Esophagus squamous epithelium (tissue), 5 donors: ENCODE results near the gene CPNE4. TPM values are rescaled to one million over a fixed set of nuclear protein-coding genes. Genes with fewer than 3 reads are reported as not detected.

Experiments used
- DNase-seq: peaks from one replicate; lab custom pipeline; 2025; lab: John Stamatoyannopoulos, UW
- H3K27ac ChIP-seq, 4 donors: fragments of 200-600 bp; sonication (generic); one replicate each; pipeline ENCODE4 v1.5.1; 2016 to 2019; ENCODE audit warnings: mild to moderate bottlenecking in 1 of 4
- H3K27me3 ChIP-seq, 4 donors: fragments of 200-600 bp; sonication (generic); 1 replicate in 3 of 4; 2 replicates in 1 of 4; pipeline versions ENCODE4 v1.5.1 to v1.6.0; 2017 to 2021; ENCODE audit warnings: antibody characterized with exemption in 1 of 4
- H3K36me3 ChIP-seq, 3 donors: fragments of 200-600 bp; sonication (generic); one replicate each; pipeline ENCODE4 v1.5.1; 2016 to 2019
- H3K4me1 ChIP-seq, 3 donors: fragments of 200-600 bp; sonication (generic); one replicate each; pipeline ENCODE4 v1.5.1; 2017 to 2019
- H3K4me3 ChIP-seq, 4 donors: fragments of 200-600 bp; sonication (generic); 1 replicate in 3 of 4; 2 replicates in 1 of 4; pipeline ENCODE4 v1.5.1; 2016 to 2019; ENCODE audit warnings: mild to moderate bottlenecking in 2 of 4, moderate library complexity in 1 of 4
- H3K9me3 ChIP-seq, 3 donors: fragments of 200-600 bp; sonication (generic); one replicate each; pipeline ENCODE4 v1.5.1; 2016 to 2019
- POLR2A ChIP-seq, 4 donors: fragments of 450-650 bp; IDR thresholded peaks; one replicate each; pipeline ENCODE4 v1.6.1; 2017; ENCODE audit warnings: antibody characterized with exemption in 4 of 4, mild to moderate bottlenecking in 4 of 4, moderate library complexity in 3 of 4
- WGBS, 2 donors: methylation state at CpG; one replicate each; pipeline ENCODE4 v1.1.5; 2018; 5-methylcytosine and 5-hydroxymethylcytosine counted together
- intact Hi-C: fragments of 100-400 bp; cut with DNase I; formaldehyde crosslinking; loops from one replicate; pipeline ENCODE4 v1.15.0; 2022
- total RNA-seq, 4 donors: library from RNA; depleted of rRNA; stranded (reverse); fragments of >200 nt; gene quantifications; one replicate each; pipeline ENCODE4 v1.1.0, GENCODE V29; 2016
- TF ChIP-seq, protein P1 (sequence below), 6 experiments: fragments of 450-650 bp in 4 of 6; fragments of 200-600 bp in 2 of 6; sonication (generic) in 2 of 6; IDR thresholded peaks; one replicate each; pipeline ENCODE4 v1.5.1; 2016 to 2019; ENCODE audit warnings: antibody characterized with exemption in 6 of 6, mild to moderate bottlenecking in 4 of 6, moderate library complexity in 4 of 6
- donor health status: DM: yes; HTN: yes; CAD: no.

The CPNE4 gene
- total RNA-seq, 4 donors from 2014 or later, result 0.19 TPM; not detected in 3

DNA sequence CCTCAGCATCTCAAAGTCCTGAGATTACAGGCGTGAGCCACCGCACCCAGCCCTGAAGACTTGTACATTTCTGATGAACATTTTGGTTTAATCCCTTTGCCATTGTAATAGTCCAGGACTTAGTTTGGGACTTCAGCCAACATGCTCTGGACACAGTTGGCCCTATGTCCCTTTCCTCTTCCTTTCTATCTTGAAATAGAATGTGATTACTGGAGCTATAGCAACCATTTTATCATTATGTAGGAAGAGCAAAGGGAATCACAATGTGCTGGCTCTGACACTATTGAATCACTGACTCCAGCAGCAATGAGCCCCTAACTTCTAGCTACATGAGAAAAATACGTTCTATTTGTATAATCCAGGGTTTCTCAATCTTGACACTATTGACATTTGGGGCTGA is 497.3 kb downstream of the CPNE4 start:
- no peaks in the 10 kb centered on the region for H3K36me3 ChIP-seq
- no peaks in the 10 kb centered on the region for H3K4me1 ChIP-seq
- peaks cover 0 to 9% (median 0%) of the 10 kb centered on the region in 4 donors for H3K27me3 ChIP-seq
- TF ChIP-seq, protein P1, sequence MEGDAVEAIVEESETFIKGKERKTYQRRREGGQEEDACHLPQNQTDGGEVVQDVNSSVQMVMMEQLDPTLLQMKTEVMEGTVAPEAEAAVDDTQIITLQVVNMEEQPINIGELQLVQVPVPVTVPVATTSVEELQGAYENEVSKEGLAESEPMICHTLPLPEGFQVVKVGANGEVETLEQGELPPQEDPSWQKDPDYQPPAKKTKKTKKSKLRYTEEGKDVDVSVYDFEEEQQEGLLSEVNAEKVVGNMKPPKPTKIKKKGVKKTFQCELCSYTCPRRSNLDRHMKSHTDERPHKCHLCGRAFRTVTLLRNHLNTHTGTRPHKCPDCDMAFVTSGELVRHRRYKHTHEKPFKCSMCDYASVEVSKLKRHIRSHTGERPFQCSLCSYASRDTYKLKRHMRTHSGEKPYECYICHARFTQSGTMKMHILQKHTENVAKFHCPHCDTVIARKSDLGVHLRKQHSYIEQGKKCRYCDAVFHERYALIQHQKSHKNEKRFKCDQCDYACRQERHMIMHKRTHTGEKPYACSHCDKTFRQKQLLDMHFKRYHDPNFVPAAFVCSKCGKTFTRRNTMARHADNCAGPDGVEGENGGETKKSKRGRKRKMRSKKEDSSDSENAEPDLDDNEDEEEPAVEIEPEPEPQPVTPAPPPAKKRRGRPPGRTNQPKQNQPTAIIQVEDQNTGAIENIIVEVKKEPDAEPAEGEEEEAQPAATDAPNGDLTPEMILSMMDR (IDR thresholded peaks at IDR 0.05), result no peak
- no peak for TF ChIP-seq POLR2A (IDR thresholded peaks at IDR 0.05)
- no peak overlapping the region for H3K27ac ChIP-seq
- intact Hi-C loops, result no loop called here
- no peaks in the 10 kb centered on the region for H3K9me3 ChIP-seq
- whole genome bisulfite sequencing, 2 donors, result 79 to 87% methylated on average over 3 of the region's 3 CpGs
- no peak overlapping the region for H3K4me3 ChIP-seq
- DNase-seq, result no peak

DNA sequence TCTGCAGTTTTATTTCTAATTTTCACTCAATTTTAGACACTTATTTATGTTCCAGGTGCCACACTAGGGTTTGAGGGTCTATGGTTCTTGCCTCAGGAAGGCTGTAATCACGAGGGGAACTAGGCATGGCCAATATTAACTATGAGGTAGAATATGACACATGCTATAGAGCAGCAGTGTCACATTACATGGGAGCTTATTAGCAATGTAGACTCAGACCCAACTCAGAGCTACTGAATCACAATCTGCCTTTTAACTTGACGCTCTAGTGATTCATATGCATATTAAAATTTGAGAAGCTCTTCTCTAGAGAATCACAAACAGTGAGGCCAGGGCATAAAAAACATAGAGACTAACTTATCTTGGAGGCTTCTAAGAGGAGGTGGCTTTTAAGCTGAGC is 499.2 kb downstream of the CPNE4 start:
- no peak overlapping the region for H3K27ac ChIP-seq
- no peaks in the 10 kb centered on the region for H3K36me3 ChIP-seq
- DNase-seq, result no peak
- peaks cover 0 to 15% (median 0%) of the 10 kb centered on the region in 4 donors for H3K27me3 ChIP-seq
- intact Hi-C loops, result no loop called here
- TF ChIP-seq, protein P1 (IDR thresholded peaks at IDR 0.05), result no peak
- TF ChIP-seq POLR2A (IDR thresholded peaks at IDR 0.05), result no peak
- H3K9me3 ChIP-seq, result no peaks in the 10 kb centered on the region
- WGBS, 2 donors, result 13 to 29% methylated on average over 2 of the region's 2 CpGs
- no peak overlapping the region for H3K4me3 ChIP-seq
- no peaks in the 10 kb centered on the region for H3K4me1 ChIP-seq

DNA sequence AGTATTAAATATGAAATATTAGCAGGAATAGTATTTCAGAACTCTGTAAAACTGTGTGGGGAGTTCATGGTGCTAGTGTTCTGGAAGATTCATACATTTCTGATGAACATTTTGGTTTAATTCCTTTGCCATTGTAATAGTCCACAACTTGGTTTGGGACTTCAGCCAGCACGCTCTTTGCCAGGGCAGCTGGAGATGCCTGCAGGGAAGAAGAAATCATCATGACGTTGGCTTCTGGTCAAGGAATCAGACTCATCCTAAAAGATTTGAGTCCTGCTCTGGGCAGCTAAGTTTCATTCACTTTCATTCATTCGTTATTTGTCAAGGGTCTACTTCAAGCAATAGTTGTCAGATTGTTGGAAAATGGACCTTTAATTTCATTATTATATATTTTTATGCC is 499.7 kb downstream of the CPNE4 start:
- no peak overlapping the region for H3K4me3 ChIP-seq
- no peaks in the 10 kb centered on the region for H3K4me1 ChIP-seq
- intact Hi-C loops, result no loop called here
- no peak overlapping the region for H3K27ac ChIP-seq
- H3K36me3 ChIP-seq, result no peaks in the 10 kb centered on the region
- no peak for TF ChIP-seq POLR2A (IDR thresholded peaks at IDR 0.05)
- TF ChIP-seq, protein P1 (IDR thresholded peaks at IDR 0.05), result no peak
- H3K27me3 ChIP-seq, result peaks cover 0 to 15% (median 0%) of the 10 kb centered on the region in 4 donors
- 28 to 49% methylated on average over 3 of the region's 3 CpGs for WGBS, 2 donors
- no peaks in the 10 kb centered on the region for H3K9me3 ChIP-seq
- no peak for DNase-seq

DNA sequence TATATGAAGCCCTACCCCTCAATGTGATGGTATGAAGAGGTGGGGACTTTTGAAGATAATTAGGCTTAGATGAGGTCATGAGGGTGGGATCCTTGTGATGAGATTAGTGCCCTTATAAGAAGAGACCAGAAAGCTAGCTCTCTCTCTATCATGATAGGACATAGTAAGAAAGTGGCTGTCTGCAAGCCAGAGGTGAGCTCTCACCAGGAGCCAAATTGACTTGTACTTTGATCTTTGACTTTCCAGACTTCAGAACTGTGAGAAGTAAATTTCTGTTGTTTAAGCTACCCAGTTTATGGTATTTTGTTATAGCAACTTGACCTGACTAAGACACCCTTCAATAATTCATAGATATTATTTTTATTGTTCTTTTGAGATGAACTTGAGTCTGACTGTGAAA is 502.2 kb downstream of the CPNE4 start:
- H3K27ac ChIP-seq, result no peak overlapping the region
- no peaks in the 10 kb centered on the region for H3K9me3 ChIP-seq
- no peak for TF ChIP-seq POLR2A (IDR thresholded peaks at IDR 0.05)
- TF ChIP-seq, protein P1 (IDR thresholded peaks at IDR 0.05), result no peak
- no peak for DNase-seq
- no peaks in the 10 kb centered on the region for H3K4me1 ChIP-seq
- H3K27me3 ChIP-seq, result peaks cover 0 to 29% (median 0%) of the 10 kb centered on the region in 4 donors
- H3K4me3 ChIP-seq, result no peak overlapping the region
- intact Hi-C loops, result no loop called here
- H3K36me3 ChIP-seq, result no peaks in the 10 kb centered on the region

DNA sequence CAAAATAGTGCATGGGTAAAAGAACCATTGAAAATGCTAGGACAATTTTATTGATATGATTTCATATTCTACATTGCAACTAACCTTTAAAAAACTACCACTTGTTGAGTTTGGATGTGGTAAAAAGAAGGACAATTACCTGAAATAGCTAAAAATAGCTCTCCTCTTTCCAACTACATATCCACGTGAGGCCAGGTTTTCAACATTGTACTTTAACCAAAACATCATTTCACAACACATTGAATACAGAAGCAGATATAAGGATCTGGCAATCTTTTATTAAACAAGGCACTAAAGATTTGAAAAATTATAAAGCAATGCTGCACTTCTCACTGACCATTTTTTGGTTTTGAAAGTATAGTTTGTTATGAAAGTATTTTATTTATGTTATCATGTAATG is 504.0 kb downstream of the CPNE4 start:
- Histone ChIP-seq H3K27ac (no peak overlapping the region), H3K4me1 (peaks cover 0 to 8% (median 4%) of the 10 kb centered on the region in 3 donors), H3K36me3 (no peaks in the 10 kb centered on the region), H3K9me3 (no peaks in the 10 kb centered on the region), H3K4me3 (no peak overlapping the region), H3K27me3 (peaks cover 0 to 40% (median 0%) of the 10 kb centered on the region in 4 donors)
- no peak for DNase-seq
- intact Hi-C loops, result no loop called here
- TF ChIP-seq POLR2A (IDR thresholded peaks at IDR 0.05), result no peak
- TF ChIP-seq, protein P1 (IDR thresholded peaks at IDR 0.05), result no peak
- 73 to 79% methylated on average over 1 of the region's 1 CpG for WGBS, 2 donors
